HepG2 (cell line): ENCODE data around the gene EPHX1. TPM values are rescaled to one million over a fixed set of nuclear protein-coding genes. Genes with fewer than 3 reads are reported as not detected.
A peak's percentile ranks its signal among the peaks of the same experiment; 100 is the strongest.

Source experiments
- CBFB ChIP-seq: sonication (generic); formaldehyde crosslinking; IDR thresholded peaks from 2 replicates; pipeline ENCODE4 v1.4.0; 2020; ENCODE audit warnings: missing genetic modification reagents
- DPF2 ChIP-seq: sonication (generic); formaldehyde crosslinking; IDR thresholded peaks from 2 replicates; pipeline ENCODE4 v1.4.0; 2020; ENCODE audit warnings: mild to moderate bottlenecking, low read depth, missing genetic modification reagents, borderline replicate concordance
- HINFP ChIP-seq: sonication (generic); formaldehyde crosslinking; IDR thresholded peaks from 2 replicates; pipeline ENCODE4 v1.4.0; 2020; ENCODE audit warnings: low read depth, mild to moderate bottlenecking, missing genetic modification reagents
- HMGXB4 ChIP-seq, 2 experiments: sonication (generic) in 1 of 2; formaldehyde crosslinking in 1 of 2; IDR thresholded peaks; 2 replicates each; pipeline versions ENCODE4 v1.4.0 to v1.6.1; 2018 to 2020; ENCODE audit warnings: missing genetic modification reagents in 2 of 2, borderline replicate concordance in 1 of 2, low read depth in 1 of 2, mild to moderate bottlenecking in 1 of 2, missing biosample characterization in 1 of 2
- NCOA5 ChIP-seq: sonication (generic); formaldehyde crosslinking; IDR thresholded peaks from 2 replicates; pipeline ENCODE4 v1.4.0; 2020; ENCODE audit warnings: missing genetic modification reagents
- PAXIP1 ChIP-seq: sonication (generic); formaldehyde crosslinking; conservative IDR thresholded peaks from 2 replicates; pipeline ENCODE4 v1.4.0; 2020; ENCODE audit warnings: mild to moderate bottlenecking, missing genetic modification reagents, moderate library complexity
- SP5 ChIP-seq: IDR thresholded peaks from 2 replicates; pipeline ENCODE4 v1.6.1; 2016; ENCODE audit warnings: low read depth, borderline replicate concordance
- TMF1 ChIP-seq: sonication (generic); formaldehyde crosslinking; IDR thresholded peaks from 2 replicates; pipeline ENCODE4 v1.8.1; 2022; ENCODE audit warnings: low read depth, missing genetic modification reagents
- YEATS2 ChIP-seq: sonication (generic); formaldehyde crosslinking; IDR thresholded peaks from 2 replicates; pipeline ENCODE4 v1.4.0; 2020; ENCODE audit warnings: missing genetic modification reagents, borderline replicate concordance
- ZNF121 ChIP-seq: sonication (generic); formaldehyde crosslinking; IDR thresholded peaks from 2 replicates; pipeline ENCODE4 v1.5.0; 2020; ENCODE audit warnings: mild to moderate bottlenecking, missing genetic modification reagents
- ZNF224 ChIP-seq: sonication (generic); formaldehyde crosslinking; IDR thresholded peaks from 2 replicates; pipeline ENCODE4 v1.5.0; 2020; ENCODE audit warnings: mild to moderate bottlenecking, missing genetic modification reagents
- ZNF407 ChIP-seq: sonication (generic); formaldehyde crosslinking; IDR thresholded peaks from one replicate; pipeline ENCODE4 v1.5.1; 2020; ENCODE audit warnings: mild to moderate bottlenecking, missing genetic modification reagents; ENCODE audit errors: not compliant biosample characterization
- ZNF589 ChIP-seq: sonication (generic); formaldehyde crosslinking; conservative IDR thresholded peaks from 2 replicates; pipeline ENCODE4 v1.8.0; 2022; ENCODE audit warnings: mild to moderate bottlenecking, moderate library complexity, missing genetic modification reagents
- ZNF75D ChIP-seq: sonication (generic); formaldehyde crosslinking; IDR thresholded peaks from 2 replicates; pipeline ENCODE4 v1.8.1; 2023; ENCODE audit warnings: missing genetic modification reagents, mild to moderate bottlenecking, borderline replicate concordance
- polyA plus RNA-seq, 8 experiments: library from polyadenylated mRNA; depleted of rRNA in 3 of 8; stranded (reverse) in 7 of 8; unstranded in 1 of 8; fragments of >200 nt; fragmentation: Illumina TruSeq in 4 of 8; extraction: Trizol in 4 of 8; gene quantifications; 2 replicates each; pipeline versions ENCODE4 v1.2.1 to v1.2.3, GENCODE V29; 2011 to 2016; ENCODE audit warnings: low read depth in 4 of 8, missing spikeins in 1 of 8, mixed read lengths in 1 of 8; ENCODE audit not compliant: insufficient read depth in 1 of 8
- total RNA-seq, 5 experiments: library from RNA; depleted of rRNA; stranded (reverse); fragments of >200 nt; fragmentation: Illumina TruSeq; extraction: Trizol; gene quantifications; 2 replicates each; pipeline ENCODE4 v1.2.3, GENCODE V29; 2016; ENCODE audit warnings: low read depth in 1 of 5

Gene EPHX1
- total and polyA plus RNA-seq, 2 of the 13 experiments (the other 11 are each of a cell fraction or from before 2014, with no cell fraction given) = 27.7 to 36.5 TPM

GRCh38 chr1:225825078-225825477 is 15.2 kb downstream of the EPHX1 start (continued):
- TF ChIP-seq HMGXB4 (CRISPR knock-in tag; IDR thresholded peaks at IDR 0.05; ENCODE audit: borderline replicate concordance in 1 of 2, low read depth in 1 of 2) (0 out of 4 replicates have a peak, but pooled peaks of 1 of the 2 experiments have one; percentile 19), TMF1 (no peak), DPF2 (CRISPR knock-in tag) (peak; percentile 29; the same call in 1 of the 2 replicates), CBFB (CRISPR knock-in tag) (no peak), SP5 (CRISPR knock-in tag) (0 out of 2 replicates have a peak, but pooled peaks have one; percentile 27), NCOA5 (CRISPR knock-in tag) (0 out of 2 replicates have a peak, but pooled peaks have one; percentile 30), PAXIP1 (CRISPR knock-in tag) (peak; percentile 84), YEATS2 (CRISPR knock-in tag) (no peak), ZNF121 (CRISPR knock-in tag) (peak; percentile 21; the same call in 1 of the 2 replicates), ZNF75D (CRISPR knock-in tag) (no peak), HINFP (CRISPR knock-in tag) (0 out of 2 replicates have a peak, but pooled peaks have one; percentile 51), ZNF224 (CRISPR knock-in tag) (no peak), ZNF407 (no peak), ZNF589 (no peak)
